NCI-H2196 treated with DMSO at 0.1 percent for 48 hours (cell line): ENCODE results near the gene C19orf38.
"Not testable (repeated sequence)": the region's sequence is repeated elsewhere in the genome, so short reads cannot be mapped to it uniquely, and the experiment has no call there.

Experiments
- DNase-seq: peaks from one replicate; lab custom pipeline; 2025; ENCODE audit not compliant: unreplicated experiment; lab: John Stamatoyannopoulos, UW

The C19orf38 gene

DNA sequence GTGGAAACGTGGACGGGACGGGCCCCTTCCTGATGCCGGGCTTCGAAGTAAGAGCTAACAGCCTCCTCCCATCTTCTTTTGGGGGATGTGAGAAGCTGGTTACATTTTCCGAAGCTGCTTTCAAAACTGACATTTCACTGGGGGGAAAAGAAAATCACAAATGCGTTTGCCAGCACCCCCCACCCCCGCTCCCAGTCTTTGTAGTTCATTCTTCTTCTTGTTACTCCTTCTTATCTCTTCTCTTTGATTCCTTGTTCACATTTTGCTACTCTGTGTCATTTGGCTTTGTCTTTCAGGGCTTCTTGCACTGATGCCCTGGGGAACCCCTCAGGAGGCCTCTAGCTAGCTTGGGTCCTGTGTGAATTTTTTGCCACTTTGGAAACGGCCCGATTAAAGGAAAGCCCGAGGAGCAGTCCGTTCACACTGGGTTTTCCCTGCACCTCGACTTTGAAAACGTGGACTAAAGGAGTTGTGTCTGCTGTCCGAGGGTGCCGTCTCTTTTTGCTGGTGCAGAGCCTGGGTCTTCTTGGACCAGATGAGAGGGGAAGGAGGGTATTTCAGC, 24.4 kb downstream of the C19orf38 start:
- DNase-seq = no peak

DNA sequence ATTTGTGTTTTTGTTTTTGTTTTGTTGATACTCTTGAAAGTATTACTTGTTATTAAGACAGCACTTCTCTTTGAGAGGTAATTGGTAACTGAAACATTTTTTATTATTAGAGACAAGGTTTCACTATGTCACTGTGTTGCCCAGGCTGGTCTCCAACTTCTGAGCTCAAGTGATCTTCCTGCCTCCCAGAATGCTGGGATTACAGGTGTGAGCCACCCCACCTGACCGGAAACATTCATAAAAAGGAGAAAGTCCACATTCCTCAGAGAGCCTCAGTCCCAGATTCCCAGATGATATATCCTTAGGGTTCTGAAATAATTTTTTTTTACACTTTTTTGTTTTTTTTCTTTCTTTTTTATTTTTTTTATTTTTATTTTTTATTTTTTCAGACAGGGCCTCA, 25.8 kb downstream of the C19orf38 start:
- no peak for DNase-seq

DNA sequence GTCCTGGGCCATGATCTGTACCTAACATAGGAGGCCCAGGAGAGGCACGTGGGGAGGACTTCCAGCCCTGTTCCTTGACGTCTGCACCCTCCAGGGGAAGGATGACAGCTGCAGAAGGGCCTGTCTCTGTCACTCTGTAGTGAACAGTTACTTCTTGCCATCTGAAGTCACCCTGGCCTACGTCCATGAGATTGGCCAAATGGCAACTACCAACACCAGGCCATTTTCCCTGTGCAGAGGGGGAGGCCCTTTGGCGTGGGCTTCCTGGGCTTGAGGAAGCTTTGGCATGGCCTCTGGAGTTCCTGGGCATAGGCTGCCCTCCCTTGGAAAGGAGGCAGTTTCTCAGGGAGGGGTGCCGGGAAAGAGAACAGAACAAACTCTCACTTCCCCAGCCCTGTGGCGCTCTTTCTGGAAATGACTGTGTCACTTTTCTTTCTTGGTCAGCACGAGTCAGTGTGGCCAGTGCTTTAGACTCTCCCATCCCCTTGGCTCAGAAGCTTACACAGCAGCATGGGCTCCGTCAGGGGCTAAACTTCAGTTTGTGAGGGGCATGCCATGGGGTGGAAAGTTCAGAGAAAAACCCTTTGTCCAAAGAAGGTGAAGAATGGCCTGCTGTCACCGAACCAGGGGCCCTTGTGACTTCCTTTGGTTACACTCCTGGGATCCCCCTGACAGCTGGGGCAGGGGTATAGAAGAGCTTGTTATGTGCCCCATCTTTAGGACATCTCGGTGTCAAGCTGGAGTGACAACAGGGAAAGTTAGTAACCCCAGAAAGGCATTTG, 28.4 kb downstream of the C19orf38 start:
- DNase-seq = no peak

DNA sequence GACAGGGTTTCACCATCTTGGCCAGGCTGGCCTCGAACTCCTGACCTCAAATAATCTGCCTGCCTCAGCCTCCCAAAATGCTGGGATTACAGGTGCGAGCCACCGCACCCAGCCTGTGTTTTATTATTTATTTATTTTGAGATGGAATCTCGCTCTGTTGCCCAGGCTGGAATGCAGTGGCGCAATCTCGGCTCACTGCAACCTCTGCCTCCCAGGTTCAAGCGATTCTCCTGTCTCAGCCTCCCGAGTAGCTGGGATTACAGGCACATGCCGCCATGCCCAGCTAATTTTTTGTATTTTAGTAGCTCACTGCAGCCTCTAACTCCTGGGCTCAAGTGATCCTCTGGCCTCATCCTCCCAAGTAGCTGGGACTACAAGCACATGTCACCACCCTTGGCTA, 29.4 kb downstream of the C19orf38 start:
- not testable (repeated sequence) for DNase-seq

DNA sequence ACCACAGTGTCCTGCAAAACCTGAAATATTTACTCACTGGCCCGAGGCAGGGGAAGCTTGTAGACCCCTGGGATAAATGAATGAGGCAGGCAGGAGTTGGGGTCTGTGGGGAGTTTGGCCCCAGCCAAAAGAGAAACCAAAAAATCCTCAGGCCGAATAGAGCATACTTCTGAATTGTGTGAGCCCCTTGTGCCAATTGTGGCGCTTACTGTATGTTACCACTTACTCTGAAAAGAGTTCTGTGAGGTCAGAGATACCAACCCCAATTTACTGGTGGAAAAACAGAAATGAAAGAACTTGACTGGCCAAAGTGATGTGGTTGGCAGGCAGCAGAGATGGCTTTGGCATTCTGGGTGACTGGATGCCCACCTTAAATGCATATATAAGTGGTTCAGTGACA, 30.0 kb downstream of the C19orf38 start:
- DNase-seq = no peak

DNA sequence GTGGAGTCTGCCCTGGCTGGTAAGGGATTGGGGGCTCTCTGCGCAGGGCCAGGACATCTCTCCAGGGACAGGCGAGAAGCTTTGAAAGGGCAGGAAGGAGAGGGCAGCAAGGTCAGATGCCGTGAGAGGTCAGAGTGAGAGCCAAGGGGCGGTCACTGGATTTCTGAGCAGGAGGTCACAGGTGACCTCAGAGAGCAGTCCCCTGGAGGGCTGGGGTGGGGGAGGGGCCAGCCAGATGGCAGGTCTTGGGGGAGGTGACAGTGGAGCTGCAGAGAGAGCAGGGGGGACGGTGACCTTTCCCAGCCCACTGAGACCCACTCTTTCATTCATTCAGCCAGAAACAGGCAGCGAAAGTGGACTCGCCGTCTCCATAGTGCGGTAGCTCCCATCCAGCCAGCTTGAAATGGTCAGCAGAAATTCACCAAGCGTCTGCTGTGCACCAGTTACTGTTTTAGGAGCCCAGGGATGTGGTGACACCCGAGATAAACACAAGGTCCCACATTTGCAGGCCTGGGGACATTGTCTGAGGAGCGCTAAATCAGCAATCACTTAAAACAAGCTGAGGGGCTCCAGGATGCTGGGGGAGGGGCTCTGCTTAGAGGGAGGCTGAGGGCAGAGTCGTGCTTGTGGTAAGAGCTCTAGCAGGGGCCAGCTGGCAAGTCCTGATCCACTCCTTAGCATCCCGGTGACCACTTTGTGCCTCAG, 33.3 kb downstream of the C19orf38 start:
- no peak for DNase-seq

DNA sequence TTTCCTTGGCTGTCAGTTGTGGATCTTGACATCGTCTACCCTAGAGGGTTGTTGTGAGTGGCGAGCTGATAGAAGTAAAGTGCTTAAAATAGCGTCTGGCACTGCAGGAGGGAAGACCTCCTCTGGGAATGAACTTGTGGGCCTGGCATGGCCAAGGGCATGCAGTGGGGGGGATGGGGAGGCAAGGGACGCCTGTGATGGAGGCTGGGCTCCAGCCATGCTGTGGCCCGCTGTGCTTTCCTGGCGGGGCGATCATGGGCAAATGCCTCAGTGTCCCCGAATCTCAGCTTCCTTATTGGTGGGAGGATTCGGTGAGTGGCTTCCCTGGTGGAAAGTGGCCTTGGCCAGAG, 33.9 kb downstream of the C19orf38 start:
- DNase-seq = no peak

DNA sequence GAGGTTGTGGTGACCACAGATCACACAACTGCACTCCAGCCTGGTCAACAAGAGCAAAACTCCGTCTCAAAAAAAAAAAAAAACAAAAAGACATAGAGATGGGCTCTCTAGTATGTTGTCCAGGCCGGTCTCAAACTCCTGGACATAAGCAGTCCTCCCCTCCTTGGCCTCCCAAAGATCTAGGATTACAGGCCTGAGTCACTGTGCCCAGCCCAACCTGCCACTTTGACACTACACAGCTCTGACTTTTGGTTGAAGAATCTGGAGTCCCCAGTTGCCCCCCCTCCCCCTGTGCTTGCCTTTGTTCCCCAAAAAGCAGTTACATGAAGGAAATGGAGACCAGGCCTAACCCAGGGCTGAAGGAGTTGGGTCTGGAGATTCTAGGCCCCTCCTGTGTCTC, 36.1 kb downstream of the C19orf38 start:
- no peak for DNase-seq

DNA sequence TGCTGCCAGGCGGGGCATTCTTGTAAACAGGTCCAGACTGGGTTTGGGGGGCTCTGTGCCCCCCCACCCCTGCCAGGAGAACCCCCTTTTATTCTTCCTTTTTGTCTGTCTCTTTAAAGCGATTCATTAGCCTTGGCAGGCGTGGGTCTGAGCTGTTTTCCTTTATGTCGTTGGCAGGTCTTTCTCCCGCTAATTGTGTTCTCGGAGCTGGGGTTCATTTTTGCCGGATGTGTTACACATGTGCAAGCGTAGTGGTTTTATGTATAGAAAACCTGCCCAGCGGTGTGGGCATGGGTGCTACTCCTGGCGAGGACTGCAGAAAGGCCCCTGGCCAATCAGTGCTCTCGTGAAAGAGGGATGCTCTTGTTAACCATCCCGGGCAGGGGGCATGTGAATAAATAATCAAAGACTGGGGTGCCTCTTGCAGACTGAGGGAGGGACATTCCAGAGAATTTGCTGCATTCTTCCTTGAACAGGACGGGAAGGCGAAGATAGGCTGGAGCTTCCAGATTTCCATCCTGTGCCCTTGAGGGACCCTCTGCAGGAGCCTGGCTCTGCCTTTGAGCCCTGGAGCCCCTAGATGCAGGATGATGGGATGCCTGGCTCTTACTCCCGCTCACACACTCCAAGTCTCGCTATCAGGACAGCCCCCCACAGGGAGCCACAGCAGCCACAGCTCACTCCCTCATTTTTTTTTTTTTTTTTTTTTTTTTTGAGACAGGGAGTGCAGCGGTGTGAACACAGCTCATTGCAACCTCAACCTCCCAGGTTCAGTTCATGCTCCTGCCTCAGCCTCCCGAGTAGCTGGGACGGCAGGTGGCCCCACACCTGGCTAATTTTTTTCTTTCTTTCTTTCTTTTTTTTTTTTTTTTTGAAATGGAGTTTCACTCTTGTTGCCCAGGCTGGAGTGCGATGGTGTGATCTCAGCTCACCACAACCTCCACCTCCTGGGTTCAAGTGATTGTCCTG, 37.3 kb downstream of the C19orf38 start:
- DNase-seq = no peak

DNA sequence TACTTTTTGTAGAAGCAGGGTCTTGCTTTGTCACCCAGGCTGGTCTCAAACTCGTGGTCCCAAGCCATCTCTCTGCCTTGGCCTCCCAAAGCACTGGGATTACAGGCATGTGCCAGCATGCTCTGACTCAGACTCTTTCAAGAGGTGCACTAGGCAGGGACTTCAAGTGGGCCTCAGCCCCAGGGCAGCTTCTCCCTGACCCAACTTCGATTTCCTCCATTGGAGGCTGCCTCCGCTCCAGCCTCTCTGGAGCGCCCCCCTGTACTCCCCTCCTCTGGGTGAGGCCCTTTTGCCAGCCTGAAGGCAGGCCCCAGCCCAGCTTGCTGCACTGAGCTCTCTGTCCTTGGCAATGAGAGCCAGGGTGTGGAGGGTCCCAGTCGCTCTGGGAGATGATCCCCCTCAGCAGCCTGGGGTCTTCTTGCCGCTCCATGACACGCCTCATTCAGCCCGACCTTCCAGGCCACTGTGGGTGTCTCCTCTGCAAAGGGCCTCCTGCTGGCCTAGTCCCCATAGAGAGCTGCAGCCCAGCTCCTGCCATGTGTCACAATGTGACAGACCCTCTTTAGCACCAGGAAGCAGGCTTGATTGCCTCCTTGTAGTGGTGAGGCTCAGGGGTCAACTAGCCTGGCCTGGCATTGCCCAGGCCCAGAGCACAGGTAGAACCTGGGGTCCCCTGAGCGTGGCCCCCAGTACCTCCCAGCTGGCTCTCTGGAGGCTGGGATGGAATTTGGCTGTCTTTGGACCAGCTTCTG, 39.6 kb downstream of the C19orf38 start:
- no peak for DNase-seq

DNA sequence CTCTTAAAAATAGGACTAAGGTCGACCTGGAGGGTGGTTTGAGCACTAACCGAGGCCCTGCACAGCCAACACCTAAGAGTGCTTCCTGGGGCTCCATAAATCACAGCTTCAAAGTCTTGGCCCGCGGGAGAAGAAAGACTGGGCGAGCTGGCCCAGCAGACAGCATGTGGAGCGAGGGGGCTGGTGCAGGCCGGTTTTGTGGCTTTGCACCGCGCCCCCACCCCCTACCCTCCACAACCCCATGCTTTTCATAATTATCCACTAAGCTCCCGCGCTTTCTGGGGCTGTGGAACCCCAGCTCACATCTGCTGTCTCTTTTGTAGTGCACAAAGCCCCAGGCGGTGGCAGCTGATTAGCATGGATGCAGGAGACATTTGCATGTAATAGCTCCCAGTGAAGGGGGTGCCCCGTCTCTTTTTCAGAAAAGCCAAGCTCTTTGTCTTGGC, 40.2 kb downstream of the C19orf38 start:
- DNase-seq = no peak

DNA sequence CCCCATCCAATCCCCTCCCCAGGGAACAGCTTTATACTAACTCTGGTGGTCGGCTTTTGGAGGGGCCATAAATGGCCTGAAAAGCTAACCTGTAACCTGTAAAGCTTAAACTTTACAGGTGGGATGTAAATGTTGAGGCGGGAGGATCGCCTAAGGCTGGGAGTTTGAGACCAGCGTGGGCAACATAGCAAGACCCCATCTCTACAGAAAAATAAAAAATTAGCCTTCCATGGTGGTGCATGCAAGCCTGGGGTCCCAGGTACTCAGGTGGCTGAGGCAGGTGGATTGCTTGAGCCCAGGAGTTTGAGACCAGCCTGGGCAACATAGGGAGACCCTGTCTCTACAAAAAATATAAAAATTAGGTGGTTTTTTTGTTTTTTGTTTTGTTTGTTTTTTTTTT, 41.7 kb downstream of the C19orf38 start:
- DNase-seq = no peak

DNA sequence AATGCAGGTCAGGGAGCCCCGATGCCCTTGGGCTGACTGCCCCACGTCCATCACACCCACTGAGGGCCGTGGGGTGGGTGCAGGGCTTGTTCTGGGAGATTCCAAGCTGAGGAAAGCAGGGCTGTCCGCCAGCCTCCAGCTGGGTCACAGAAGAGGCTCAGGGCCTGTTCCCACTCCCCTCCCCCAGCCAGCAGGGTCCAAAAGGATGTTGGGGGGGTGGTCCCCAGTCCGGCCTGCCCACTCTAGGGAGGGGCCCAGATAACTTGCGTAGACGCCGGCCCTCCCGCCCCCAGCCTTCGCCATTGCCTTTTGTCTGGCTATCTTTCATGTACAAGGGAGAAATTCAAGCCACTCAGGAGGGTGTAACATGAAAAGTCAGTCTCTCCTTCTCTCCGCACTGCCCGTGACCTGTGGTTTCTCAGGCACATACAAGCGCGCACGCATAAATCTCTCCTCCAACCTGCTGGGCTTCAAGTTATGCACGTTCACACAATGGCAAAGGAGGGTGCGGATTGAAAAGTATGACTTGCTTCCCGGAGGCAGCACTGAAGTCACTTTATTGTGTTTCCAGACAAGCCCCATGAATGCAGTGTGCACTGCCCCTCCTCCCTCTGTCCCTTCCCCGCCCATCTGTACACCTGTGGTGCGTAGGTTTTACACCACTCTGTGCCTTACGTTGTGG, 43.3 kb downstream of the C19orf38 start:
- no peak for DNase-seq

DNA sequence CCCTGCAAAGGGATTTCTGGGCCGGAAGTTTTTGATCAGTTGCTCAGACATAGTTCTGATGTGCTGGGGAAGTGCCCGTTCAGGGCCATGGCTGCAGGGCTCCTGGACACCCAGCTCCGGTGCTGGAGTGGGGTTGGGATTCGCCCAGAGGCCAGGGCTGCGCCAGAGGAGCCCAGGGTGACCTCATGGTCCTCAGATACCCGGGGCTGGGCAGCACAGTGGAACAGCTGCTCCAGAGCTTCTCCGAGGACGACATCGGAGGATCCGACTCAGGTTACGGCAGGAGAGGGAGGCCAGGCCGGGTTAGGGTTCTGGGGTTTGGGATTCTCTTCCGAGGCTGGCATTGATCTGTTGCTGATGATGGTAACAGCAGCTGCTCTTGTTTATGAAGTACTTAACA, 44.0 kb downstream of the C19orf38 start:
- DNase-seq = no peak

DNA sequence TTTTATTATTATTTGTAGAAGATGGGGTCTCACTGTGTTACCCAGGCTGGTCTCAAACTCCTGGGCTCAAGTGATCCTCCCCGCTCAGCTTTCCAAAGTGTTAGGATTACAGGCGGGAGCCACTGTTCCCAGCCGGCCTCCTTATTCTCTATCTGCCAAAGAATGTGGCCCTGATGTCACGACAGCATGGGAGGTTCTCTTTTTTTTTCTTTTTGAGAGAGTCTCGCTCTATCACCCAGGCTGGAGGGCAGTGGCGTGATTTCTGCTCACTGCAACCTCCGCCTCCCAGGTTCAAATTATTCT, 46.6 kb downstream of the C19orf38 start:
- no peak for DNase-seq

DNA sequence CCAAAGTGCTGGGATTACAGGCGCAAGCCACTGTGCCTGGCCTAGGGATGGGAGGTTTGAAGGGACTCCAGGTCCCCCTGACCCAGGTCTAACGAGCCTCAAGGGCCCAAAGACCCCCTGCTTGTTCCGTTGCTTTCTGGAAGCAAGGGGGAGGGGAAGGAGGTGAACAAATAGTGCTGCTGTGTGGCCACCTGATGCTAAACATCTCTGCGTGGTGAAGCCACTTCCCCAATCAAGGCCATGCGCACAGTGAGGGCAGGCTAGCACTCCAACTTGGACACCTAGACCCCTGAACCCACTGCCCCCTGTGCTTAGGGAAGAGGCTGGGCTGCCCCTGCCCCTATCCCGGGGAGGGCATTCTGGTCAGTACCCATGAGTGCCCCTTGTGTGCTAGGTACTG, 47.1 kb downstream of the C19orf38 start:
- no peak for DNase-seq

DNA sequence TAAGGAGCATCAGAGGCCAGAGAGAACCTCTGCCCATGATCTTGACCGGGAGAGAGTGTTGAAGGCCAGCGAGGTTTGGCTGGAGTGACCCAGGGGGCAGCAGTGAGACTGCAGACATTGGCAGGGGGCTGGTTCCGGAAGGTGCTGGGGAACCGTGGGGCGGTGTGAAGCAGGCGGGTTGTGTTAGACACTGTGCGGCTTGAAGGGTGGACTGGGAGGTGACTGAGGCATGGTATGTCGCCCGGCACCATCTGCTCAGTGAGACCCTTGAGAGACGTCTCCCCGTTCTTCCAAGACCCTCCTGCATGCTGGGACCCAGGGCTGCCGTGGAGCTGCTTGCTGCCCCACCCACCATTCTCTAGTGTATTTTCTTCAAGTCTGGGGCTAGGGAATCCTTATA, 47.7 kb downstream of the C19orf38 start:
- no peak for DNase-seq

DNA sequence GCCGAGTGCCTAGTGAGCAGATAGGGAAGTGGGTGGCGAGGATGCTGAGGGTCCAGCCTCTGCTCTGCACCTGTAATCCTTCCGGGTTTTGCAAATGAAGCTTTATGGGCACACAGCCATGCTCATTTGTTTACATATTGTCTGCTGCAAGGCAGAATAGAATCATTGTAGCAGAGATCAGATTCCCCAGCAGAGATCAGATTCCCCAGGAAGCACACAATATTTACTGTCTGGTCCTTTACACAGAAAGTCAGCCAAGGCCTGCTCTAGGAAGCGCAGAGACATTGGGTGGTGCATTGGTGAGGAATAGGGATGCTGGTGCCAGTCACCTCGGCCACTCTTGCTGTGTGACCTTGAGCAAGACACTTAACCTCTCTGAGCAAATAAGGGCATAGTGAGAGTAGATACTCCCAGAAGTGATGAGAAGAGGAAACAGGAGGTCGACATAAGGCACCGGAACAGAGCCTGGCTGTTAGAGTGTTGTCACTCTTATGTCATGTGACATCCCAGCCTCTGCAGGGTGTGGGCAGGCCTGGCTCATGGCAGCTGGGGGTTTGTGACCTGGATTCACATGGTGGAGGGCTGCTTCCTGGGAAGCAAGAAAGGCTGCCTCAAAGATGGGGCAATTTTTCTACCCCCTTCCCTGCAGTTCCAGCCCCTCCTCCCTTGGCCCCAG, 48.8 kb downstream of the C19orf38 start:
- peak; percentile 89 for DNase-seq

DNA sequence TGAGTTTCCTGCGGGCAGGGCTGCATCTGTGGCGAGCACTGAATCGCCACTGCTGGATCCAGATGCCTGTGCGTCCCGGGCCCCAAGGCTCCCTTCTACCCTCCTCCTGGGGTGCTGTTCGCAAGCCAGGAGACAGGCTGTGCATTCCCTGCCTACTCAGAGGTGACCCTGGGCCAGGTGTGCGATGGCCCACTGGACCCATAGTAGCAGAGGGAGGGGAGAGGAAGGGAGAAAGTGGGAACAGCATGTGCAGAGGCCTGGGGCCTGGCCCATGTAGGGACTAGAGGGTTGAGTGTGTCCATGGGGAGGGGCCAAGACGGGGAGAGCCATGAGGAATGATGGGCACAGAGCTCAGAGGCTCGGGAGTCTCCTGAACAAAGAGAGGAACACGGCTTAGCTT, 50.4 kb downstream of the C19orf38 start:
- no peak for DNase-seq
